Muscle of leg (tissue), 11 donors: Measurements from ENCODE around the gene AGAP3. TPM values are rescaled to one million over a fixed set of nuclear protein-coding genes. Genes with fewer than 3 reads are reported as not detected.

Source experiments
- DNase-seq: peaks from one replicate; pipeline ENCODE4 v3.0.0; 2013
- H3K27ac ChIP-seq: one replicate; pipeline ENCODE4 v1.5.1; 2013; ENCODE audit warnings: mild to moderate bottlenecking, low read length, control low read depth
- H3K27me3 ChIP-seq: one replicate; pipeline ENCODE4 v1.6.1; 2013; ENCODE audit warnings: low read length; ENCODE audit not compliant: control insufficient read depth, insufficient read depth
- H3K36me3 ChIP-seq: one replicate; pipeline ENCODE4 v1.6.1; 2013; ENCODE audit warnings: low read length; ENCODE audit not compliant: control insufficient read depth, insufficient read depth
- H3K4me1 ChIP-seq: one replicate; pipeline ENCODE4 v1.6.1; 2013; ENCODE audit warnings: low read length; ENCODE audit not compliant: control insufficient read depth, insufficient read depth
- H3K4me3 ChIP-seq: one replicate; pipeline ENCODE4 v1.5.1; 2013; ENCODE audit warnings: low read length, control low read depth
- H3K9me3 ChIP-seq: replicated peaks from 2 replicates; pipeline ENCODE4 v1.6.1; 2013; ENCODE audit warnings: low read depth, low read length; ENCODE audit not compliant: control insufficient read depth
- WGBS: methylation state at CpG from one replicate; pipeline ENCODE4 v1.1.5; 2013; ENCODE audit warnings: missing lambda C conversion rate; ENCODE audit not compliant: insufficient coverage; 5-methylcytosine and 5-hydroxymethylcytosine counted together
- polyA plus RNA-seq, 8 donors: library from polyadenylated mRNA; unstranded; fragments of 120-200 nt; gene quantifications; one replicate each; pipeline versions ENCODE4 v1.2.1 to v1.2.3, GENCODE V29; 2013; ENCODE audit warnings: inconsistent platforms in 1 of 8, low replicate concordance in 1 of 8; ENCODE audit not compliant: insufficient read length in 8 of 8, insufficient read depth in 1 of 8
- total RNA-seq: library from RNA; stranded (reverse); fragments of 120-200 nt; gene quantifications from one replicate; pipeline ENCODE4 v1.2.4, GENCODE V29; 2013

Gene AGAP3
- total and polyA plus RNA-seq, 9 donors, result 37.0 to 95.4 (median 74.6) TPM

GRCh38 chr7:151119055-151119415, 32.8 kb downstream of the AGAP3 start:
- Histone ChIP-seq H3K36me3 (peaks cover 73% of the 10 kb centered on the region), H3K4me1 (peaks cover 11% of the 10 kb centered on the region), H3K4me3 (no peak overlapping the region), H3K27me3 (no peaks in the 10 kb centered on the region), H3K27ac (no peak overlapping the region), H3K9me3 (no peaks in the 10 kb centered on the region)
- no peak for DNase-seq
- 98% methylated on average over 11 of the region's 13 CpGs for WGBS

DNA sequence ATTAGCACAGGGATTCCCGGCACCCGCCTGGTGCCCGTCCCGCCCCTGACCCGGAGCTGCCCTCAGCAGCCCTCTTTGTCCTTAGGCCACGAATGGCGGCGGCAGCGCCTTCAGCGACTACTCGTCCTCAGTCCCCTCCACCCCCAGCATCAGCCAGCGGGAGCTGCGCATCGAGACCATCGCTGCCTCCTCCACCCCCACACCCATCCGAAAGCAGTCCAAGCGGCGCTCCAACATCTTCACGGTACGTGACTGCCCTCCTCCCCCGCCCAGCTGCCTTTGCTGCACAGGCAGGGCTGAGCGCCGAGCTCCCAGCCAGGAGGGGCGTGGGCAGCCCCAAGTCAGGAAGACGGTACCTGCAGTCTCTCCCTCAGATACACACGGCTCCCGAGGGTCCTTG, 33.6 kb downstream of the AGAP3 start:
- Histone ChIP-seq H3K4me1 (peaks cover 15% of the 10 kb centered on the region), H3K9me3 (no peaks in the 10 kb centered on the region), H3K36me3 (peaks cover 79% of the 10 kb centered on the region), H3K27ac (no peak overlapping the region), H3K27me3 (no peaks in the 10 kb centered on the region), H3K4me3 (no peak overlapping the region)
- no peak for DNase-seq
- WGBS, result 85% methylated on average over 27 of the region's 27 CpGs

GRCh38 chr7:151120896-151121295, 34.6 kb downstream of the AGAP3 start:
- Histone ChIP-seq H3K27ac (no peak overlapping the region), H3K4me1 (peaks cover 23% of the 10 kb centered on the region), H3K27me3 (no peaks in the 10 kb centered on the region), H3K4me3 (no peak overlapping the region), H3K36me3 (peaks cover 81% of the 10 kb centered on the region), H3K9me3 (no peaks in the 10 kb centered on the region)
- no peak for DNase-seq
- 80% methylated on average over 22 of the region's 22 CpGs for WGBS

- Histone ChIP-seq H3K27ac (no peak overlapping the region), H3K4me3 (no peak overlapping the region), H3K9me3 (no peaks in the 10 kb centered on the region), H3K27me3 (no peaks in the 10 kb centered on the region), H3K4me1 (peaks cover 24% of the 10 kb centered on the region), H3K36me3 (peaks cover 77% of the 10 kb centered on the region)
- no peak for DNase-seq
- 79% methylated on average over 30 of the region's 30 CpGs for WGBS
Observed at GRCh38 chr7:151121380-151122170, 35.3 kb downstream of the AGAP3 start.

DNA sequence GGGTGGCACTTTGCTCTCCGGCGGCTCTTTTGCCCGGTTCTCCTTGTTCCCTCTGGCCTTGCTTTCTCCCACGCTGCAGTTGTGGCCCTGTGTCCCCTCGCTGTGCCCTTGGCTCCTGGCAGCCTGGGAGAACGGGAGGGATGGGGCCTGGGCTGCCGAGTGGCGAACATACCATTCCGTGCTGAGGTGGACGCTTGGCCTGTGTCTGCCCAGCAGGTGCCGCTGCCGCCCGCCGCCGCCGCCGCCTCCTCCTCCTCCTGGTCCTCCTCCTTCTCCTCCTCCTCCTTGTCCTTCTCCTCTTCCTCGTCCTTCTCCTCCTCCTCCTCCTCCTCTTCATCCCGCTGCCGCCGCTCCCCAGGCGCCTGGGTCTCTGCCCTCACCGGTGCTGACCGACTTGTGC, 36.0 kb downstream of the AGAP3 start:
- H3K27ac ChIP-seq, result no peak overlapping the region
- DNase-seq, result no peak
- H3K27me3 ChIP-seq, result no peaks in the 10 kb centered on the region
- peaks cover 72% of the 10 kb centered on the region for H3K36me3 ChIP-seq
- 53% methylated on average over 24 of the region's 24 CpGs for WGBS
- no peak overlapping the region for H3K4me3 ChIP-seq
- H3K9me3 ChIP-seq, result no peaks in the 10 kb centered on the region
- peaks cover 31% of the 10 kb centered on the region for H3K4me1 ChIP-seq

- no peak overlapping the region for H3K4me3 ChIP-seq
- peaks cover 32% of the 10 kb centered on the region for H3K4me1 ChIP-seq
- no peaks in the 10 kb centered on the region for H3K9me3 ChIP-seq
- WGBS, result 64% methylated on average over 22 of the region's 29 CpGs
- no peak for DNase-seq
- no peaks in the 10 kb centered on the region for H3K27me3 ChIP-seq
- no peak overlapping the region for H3K27ac ChIP-seq
- H3K36me3 ChIP-seq, result peaks cover 72% of the 10 kb centered on the region
Observed at GRCh38 chr7:151122796-151123157, 36.5 kb downstream of the AGAP3 start.

- DNase-seq, result no peak
- peaks cover 72% of the 10 kb centered on the region for H3K36me3 ChIP-seq
- no peaks in the 10 kb centered on the region for H3K9me3 ChIP-seq
- H3K27me3 ChIP-seq, result no peaks in the 10 kb centered on the region
- no peak overlapping the region for H3K27ac ChIP-seq
- 82% methylated on average over 39 of the region's 50 CpGs for WGBS
- no peak overlapping the region for H3K4me3 ChIP-seq
- peaks cover 37% of the 10 kb centered on the region for H3K4me1 ChIP-seq
Observed at GRCh38 chr7:151123158-151123821, 37.0 kb downstream of the AGAP3 start.

GRCh38 chr7:151123822-151124464, 37.7 kb downstream of the AGAP3 start:
- DNase-seq, result peak; percentile 86
- no peak overlapping the region for H3K4me3 ChIP-seq
- H3K27ac ChIP-seq, result no peak overlapping the region
- no peaks in the 10 kb centered on the region for H3K27me3 ChIP-seq
- no peaks in the 10 kb centered on the region for H3K9me3 ChIP-seq
- 45% methylated on average over 11 of the region's 24 CpGs for WGBS
- H3K36me3 ChIP-seq, result peaks cover 72% of the 10 kb centered on the region
- peaks cover 44% of the 10 kb centered on the region for H3K4me1 ChIP-seq

DNA sequence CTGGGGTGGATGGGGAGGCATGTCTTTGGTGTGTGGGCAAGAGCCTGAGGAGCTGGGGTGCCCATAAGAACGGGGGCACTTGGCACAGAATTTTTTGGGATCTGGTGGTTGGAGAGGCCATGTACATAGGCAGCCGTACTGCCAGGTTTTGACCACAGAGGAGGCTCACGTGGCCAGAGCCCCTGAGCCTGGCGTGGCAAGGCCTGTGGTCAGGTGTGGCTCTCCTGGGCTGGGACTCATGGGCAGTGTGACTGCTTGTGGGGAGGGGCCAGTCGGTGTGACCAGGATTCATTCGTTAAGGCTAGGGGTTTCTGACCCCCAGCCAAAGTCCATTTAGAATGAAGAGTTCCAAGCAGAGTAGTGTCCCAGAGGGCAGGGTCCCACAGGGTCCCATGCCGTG, 38.2 kb downstream of the AGAP3 start:
- no peaks in the 10 kb centered on the region for H3K27me3 ChIP-seq
- no peak overlapping the region for H3K27ac ChIP-seq
- no peak for DNase-seq
- peaks cover 73% of the 10 kb centered on the region for H3K36me3 ChIP-seq
- WGBS, result 86% methylated on average over 6 of the region's 7 CpGs
- H3K9me3 ChIP-seq, result no peaks in the 10 kb centered on the region
- peaks cover 49% of the 10 kb centered on the region for H3K4me1 ChIP-seq
- H3K4me3 ChIP-seq, result no peak overlapping the region

DNA sequence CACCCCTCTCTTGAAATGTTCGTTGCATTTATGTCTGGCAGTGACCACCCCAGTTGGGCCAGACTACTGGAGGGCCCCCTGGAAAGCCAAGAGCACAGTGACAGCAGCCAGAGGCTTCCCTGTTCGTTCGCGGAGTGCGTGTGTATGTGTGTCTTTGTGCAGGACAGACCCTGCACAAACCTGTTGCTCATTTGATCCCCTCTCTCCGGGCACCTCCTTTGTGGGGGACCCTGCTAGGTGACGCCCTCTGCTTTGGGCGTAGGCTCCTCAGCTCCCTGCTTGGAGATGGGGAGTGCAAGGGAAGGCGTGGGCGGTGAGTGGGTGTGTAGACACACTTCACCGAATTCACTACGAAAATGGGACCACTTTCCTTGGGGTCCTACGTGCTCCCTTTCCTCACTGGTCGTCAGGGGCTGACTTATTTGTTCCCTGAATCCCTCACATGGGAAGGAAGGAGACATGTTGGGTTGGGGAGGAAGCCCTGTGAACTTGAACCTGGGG, 38.7 kb downstream of the AGAP3 start:
- no peak overlapping the region for H3K27ac ChIP-seq
- H3K27me3 ChIP-seq, result no peaks in the 10 kb centered on the region
- H3K36me3 ChIP-seq, result peaks cover 73% of the 10 kb centered on the region
- no peak overlapping the region for H3K4me3 ChIP-seq
- H3K4me1 ChIP-seq, result peaks cover 54% of the 10 kb centered on the region
- H3K9me3 ChIP-seq, result no peaks in the 10 kb centered on the region
- DNase-seq, result no peak
- WGBS, result 0% methylated on average over 1 of the region's 14 CpGs
